Mucosa of descending colon (tissue), 3 donors: Measurements from ENCODE around the gene TMEM181. TPM values are rescaled to one million over a fixed set of nuclear protein-coding genes. Genes with fewer than 3 reads are reported as not detected.
"Not testable (repeated sequence)": the region's sequence is repeated elsewhere in the genome, so short reads cannot be mapped to it uniquely, and the experiment has no call there.

ENCODE experiments used
- ATAC-seq: fragments of 200-7000 bp; cut with Tn5 transposase; one replicate; pipeline ENCODE4 v1.9.1; 2020; ENCODE audit warnings: mild to moderate bottlenecking, moderate library complexity
- DNase-seq, 3 donors: peaks; one replicate each; pipeline ENCODE4 v3.0.0-alpha.2; 2020
- H3K36me3 ChIP-seq: fragments of 200-600 bp; one replicate; pipeline ENCODE4 v1.8.0; 2021; ENCODE audit warnings: low read depth, mild to moderate bottlenecking
- H3K4me1 ChIP-seq: fragments of 200-600 bp; one replicate; pipeline ENCODE4 v1.8.0; 2021; ENCODE audit warnings: low read depth, mild to moderate bottlenecking
- H3K4me3 ChIP-seq: fragments of 200-600 bp; one replicate; pipeline ENCODE4 v1.8.0; 2021; ENCODE audit warnings: mild to moderate bottlenecking
- H3K9me3 ChIP-seq: fragments of 200-600 bp; one replicate; pipeline ENCODE4 v1.8.0; 2021; ENCODE audit warnings: mild to moderate bottlenecking
- CTCF ChIP-seq: fragments of 200-600 bp; IDR thresholded peaks from one replicate; pipeline ENCODE4 v1.8.0; 2022; ENCODE audit warnings: antibody characterized with exemption, mild to moderate bottlenecking
- intact Hi-C, 2 donors: fragments of 100-400 bp; cut with DNase I in 1 of 2; cut with micrococcal nuclease in 1 of 2; formaldehyde crosslinking; loops; one replicate each; pipeline versions ENCODE4 v1.11.0 to v1.11.1; 2022; cut with DNase I, micrococcal nuclease
- total RNA-seq, 3 donors: library from RNA; stranded (reverse); fragmentation: NEBNext Ultra II Directional in 2 of 3; extraction: Animal tissue kit (Norgen Biotek cat#: 25700) in 2 of 3; gene quantifications; one replicate each; pipeline versions ENCODE4 v1.2.1 to v1.2.4, GENCODE V29; 2021 to 2023
- donor health status: DM: no; HTN: no; CAD: no; lungs with moderate emphysema.
- donor health status: DM: no; HTN: no; CAD: no.
- donor health status: DM: no; HTN: yes; CAD: no.

The TMEM181 gene
- total RNA-seq, 3 donors from 2014 or later: 35.7 to 47.8 (median 39.4) TPM

- H3K9me3 ChIP-seq: no peaks in the 10 kb centered on the region
- ATAC-seq (no peak), DNase-seq (no peak)
- H3K4me3 ChIP-seq: no peak overlapping the region
- intact Hi-C loops: no loop called here
- no peak for TF ChIP-seq CTCF
- H3K36me3 ChIP-seq: no peaks in the 10 kb centered on the region
- H3K4me1 ChIP-seq: no peaks in the 10 kb centered on the region
Measured at GRCh38 chr6:158674342-158675131, 114.6 kb downstream of the TMEM181 start.

- H3K36me3 ChIP-seq, H3K4me1 ChIP-seq, DNase-seq, H3K9me3 ChIP-seq, H3K4me3 ChIP-seq, ATAC-seq, intact Hi-C loops: not testable (repeated sequence)
Measured at GRCh38 chr6:158677094-158677493, 117.2 kb downstream of the TMEM181 start.

- ATAC-seq (no peak), DNase-seq (no peak)
- intact Hi-C loops: no loop called here
- TF ChIP-seq CTCF: no peak
- no peaks in the 10 kb centered on the region for H3K4me1 ChIP-seq
- no peaks in the 10 kb centered on the region for H3K9me3 ChIP-seq
- H3K4me3 ChIP-seq: no peak overlapping the region
- H3K36me3 ChIP-seq: no peaks in the 10 kb centered on the region
Measured at GRCh38 chr6:158677906-158678578, 118.2 kb downstream of the TMEM181 start.

GRCh38 chr6:158680015-158680414 lies 120.1 kb downstream of the TMEM181 start:
- ATAC-seq (no peak), DNase-seq (no peak)
- intact Hi-C loops: no loop called here
- H3K4me3 ChIP-seq: no peak overlapping the region
- TF ChIP-seq CTCF: no peak
- no peaks in the 10 kb centered on the region for H3K4me1 ChIP-seq
- no peaks in the 10 kb centered on the region for H3K36me3 ChIP-seq
- no peaks in the 10 kb centered on the region for H3K9me3 ChIP-seq

- TF ChIP-seq CTCF: no peak
- ATAC-seq (no peak), DNase-seq (no peak)
- no peaks in the 10 kb centered on the region for H3K9me3 ChIP-seq
- no peak overlapping the region for H3K4me3 ChIP-seq
- intact Hi-C loops: no loop called here
- no peaks in the 10 kb centered on the region for H3K36me3 ChIP-seq
- H3K4me1 ChIP-seq: no peaks in the 10 kb centered on the region
Measured at GRCh38 chr6:158680481-158680880, 120.6 kb downstream of the TMEM181 start.

GRCh38 chr6:158684311-158684710 lies 124.4 kb downstream of the TMEM181 start:
- Histone ChIP-seq H3K36me3 (no peaks in the 10 kb centered on the region), H3K9me3 (no peaks in the 10 kb centered on the region), H3K4me1 (no peaks in the 10 kb centered on the region), H3K4me3 (no peak overlapping the region)
- intact Hi-C loops: no loop called here
- TF ChIP-seq CTCF: no peak
- DNase-seq: no peak
- no peak for ATAC-seq
